K562 (cell line): ENCODE data around the gene GRPEL2. TPM values are rescaled to one million over a fixed set of nuclear protein-coding genes. Genes with fewer than 3 reads are reported as not detected.
A peak's percentile ranks its signal among the peaks of the same experiment; 100 is the strongest.

Experiments used
- AFF4 ChIP-seq: sonication (generic); formaldehyde crosslinking; IDR thresholded peaks from 2 replicates; pipeline ENCODE4 v1.8.0; 2023; ENCODE audit warnings: mild to moderate bottlenecking, missing genetic modification reagents
- CEBPG ChIP-seq, 3 experiments: fragments of 200-800 bp in 1 of 3; sonication (Bioruptor generic) in 1 of 3; sonication (generic) in 1 of 3; formaldehyde crosslinking in 1 of 3; IDR thresholded peaks in 2 of 3; conservative IDR thresholded peaks in 1 of 3; 2 replicates each; pipeline versions ENCODE4 v1.6.1 to v1.8.0; 2016 to 2022; ENCODE audit warnings: missing compliant biosample characterization in 2 of 3, missing genetic modification characterization in 2 of 3, mild to moderate bottlenecking in 1 of 3, missing genetic modification reagents in 1 of 3
- HSF4 ChIP-seq: fragments of 250-450 bp; sonication (Bioruptor Pico); IDR thresholded peaks from 2 replicates; pipeline ENCODE4 v2.1.2; 2022; ENCODE audit warnings: mild to moderate bottlenecking, moderate library complexity, borderline replicate concordance
- IRF9 ChIP-seq: fragments of 450-650 bp; IDR thresholded peaks from 2 replicates; pipeline ENCODE4 v1.6.1; 2016; ENCODE audit warnings: missing biosample characterization, missing genetic modification characterization
- MGA ChIP-seq: fragments of 450-650 bp; IDR thresholded peaks from 2 replicates; pipeline ENCODE4 v1.6.1; 2016; ENCODE audit warnings: mild to moderate bottlenecking, moderate library complexity
- SAFB ChIP-seq: fragments of 200-400 bp; formaldehyde crosslinking; IDR thresholded peaks from 2 replicates; pipeline ENCODE4 v1.6.1; 2017; ENCODE audit warnings: low read depth, low read length, borderline replicate concordance
- SMAD3 ChIP-seq: fragments of 450-650 bp; formaldehyde crosslinking; conservative IDR thresholded peaks from 2 replicates; pipeline ENCODE4 v1.4.0; 2020; ENCODE audit warnings: mild to moderate bottlenecking
- ZBTB8A ChIP-seq: fragments of 450-650 bp; IDR thresholded peaks from 2 replicates; pipeline ENCODE4 v1.6.1; 2018; ENCODE audit warnings: mild to moderate bottlenecking, moderate library complexity; ENCODE audit not compliant: partially characterized antibody
- ZNF217 ChIP-seq: sonication (generic); formaldehyde crosslinking; IDR thresholded peaks from 2 replicates; pipeline ENCODE4 v1.8.0; 2022; ENCODE audit warnings: mild to moderate bottlenecking, missing genetic modification reagents
- ZNF408 ChIP-seq: fragments of 250-450 bp; sonication (Bioruptor Pico); IDR thresholded peaks from 2 replicates; pipeline ENCODE4 v1.4.0; 2020; ENCODE audit warnings: low read depth, mild to moderate bottlenecking, moderate library complexity
- polyA plus RNA-seq, 8 experiments: library from polyadenylated mRNA; depleted of rRNA in 4 of 8; stranded (reverse) in 5 of 8; unstranded in 3 of 8; fragments of >200 nt; fragmentation: Nextera tagmentation in 2 of 8; fragmentation: Illumina TruSeq in 1 of 8; extraction: Ambion mirVana in 2 of 8; extraction: Trizol in 1 of 8; gene quantifications; 2 replicates each; pipeline versions ENCODE4 v1.2.1 to v1.2.3, GENCODE V29; 2011 to 2014; ENCODE audit warnings: inconsistent platforms in 1 of 8, missing spikeins in 1 of 8
- total RNA-seq, 7 experiments: library from RNA; depleted of rRNA in 6 of 7; stranded (reverse); fragments of >200 nt in 6 of 7; fragmentation: Illumina TruSeq in 2 of 7; extraction: Trizol in 2 of 7; gene quantifications; 2 replicates each; pipeline versions ENCODE4 v1.2.1 to v1.2.3, GENCODE V29; 2011 to 2021; ENCODE audit warnings: low replicate concordance in 1 of 7

Gene GRPEL2
- total and polyA plus RNA-seq, 9 of the 15 experiments (the other 6 are each of a cell fraction or from before 2014, with no cell fraction given) = 11.2 to 40.5 (median 25.8) TPM

GRCh38 chr5:149345892-149346222 is 558 bp downstream of the GRPEL2 start (continued):
- TF ChIP-seq IRF9 (tag) (0 out of 2 replicates have a peak, but pooled peaks have one; percentile 27), ZNF408 (CRISPR knock-in tag) (no peak), SMAD3 (CRISPR knock-in tag) (no peak), CEBPG (CRISPR knock-in tag; IDR thresholded peaks at IDR 0.05) (peak; percentile 85), CEBPG (tag; conservative IDR thresholded peaks at IDR 0.05 in 1 of 2, IDR thresholded peaks at IDR 0.05 in 1 of 2) (peak; percentile 75 to 82), ZNF217 (CRISPR knock-in tag) (no peak), AFF4 (CRISPR knock-in tag) (no peak), SAFB (no peak), MGA (no peak), ZBTB8A (no peak), HSF4 (CRISPR knock-in tag) (no peak)
